HepG2 (cell line): Measurements from ENCODE around the gene TMEM63B. TPM values are rescaled to one million over a fixed set of nuclear protein-coding genes. Genes with fewer than 3 reads are reported as not detected.

Experiments used
- CEBPG ChIP-seq: IDR thresholded peaks from 2 replicates; pipeline ENCODE4 v1.6.1; 2016
- CREBL2 ChIP-seq: sonication (generic); formaldehyde crosslinking; IDR thresholded peaks from 2 replicates; pipeline ENCODE4 v1.8.1; 2023; ENCODE audit warnings: missing genetic modification reagents, mild to moderate bottlenecking, borderline replicate concordance
- ESRRA ChIP-seq: sonication (generic); formaldehyde crosslinking; IDR thresholded peaks from 2 replicates; pipeline ENCODE4 v1.5.1; 2020; ENCODE audit warnings: mild to moderate bottlenecking, low read depth, missing genetic modification reagents
- FIP1L1 ChIP-seq: fragments of 200-400 bp; formaldehyde crosslinking; IDR thresholded peaks from 2 replicates; pipeline ENCODE4 v1.6.1; 2018; ENCODE audit warnings: low read depth, mild to moderate bottlenecking, low read length, moderate library complexity, borderline replicate concordance; ENCODE audit not compliant: insufficient read depth
- GTF3A ChIP-seq: sonication (generic); formaldehyde crosslinking; conservative IDR thresholded peaks from 2 replicates; pipeline ENCODE4 v1.4.0; 2020; ENCODE audit warnings: mild to moderate bottlenecking, missing genetic modification reagents
- HDAC2 ChIP-seq: sonication (generic); formaldehyde crosslinking; IDR thresholded peaks from 2 replicates; pipeline ENCODE4 v1.4.0; 2020; ENCODE audit warnings: missing genetic modification reagents
- HNF4A ChIP-seq: sonication (generic); formaldehyde crosslinking; IDR thresholded peaks from 2 replicates; pipeline ENCODE4 v1.4.0; 2020; ENCODE audit warnings: missing genetic modification reagents
- KDM4B ChIP-seq: sonication (generic); formaldehyde crosslinking; IDR thresholded peaks from 2 replicates; pipeline ENCODE4 v1.4.0; 2020; ENCODE audit warnings: missing genetic modification reagents
- KMT2A ChIP-seq: sonication (generic); formaldehyde crosslinking; IDR thresholded peaks from 2 replicates; pipeline ENCODE4 v1.4.0; 2020; ENCODE audit warnings: missing genetic modification reagents
- MAZ ChIP-seq, 2 experiments: sonication (generic) in 1 of 2; formaldehyde crosslinking in 1 of 2; IDR thresholded peaks; 2 replicates each; pipeline versions ENCODE4 v1.5.0 to v1.6.1; 2012 to 2020; ENCODE audit warnings: low read depth in 2 of 2, mild to moderate bottlenecking in 2 of 2, borderline replicate concordance in 1 of 2, improper control_type of control experiment in 1 of 2, low read length in 1 of 2, missing genetic modification reagents in 1 of 2, moderate library complexity in 1 of 2
- MTA1 ChIP-seq: sonication (generic); formaldehyde crosslinking; IDR thresholded peaks from 2 replicates; pipeline ENCODE4 v1.4.0; 2020; ENCODE audit warnings: missing genetic modification reagents, mild to moderate bottlenecking, borderline replicate concordance
- NR0B2 ChIP-seq: sonication (generic); formaldehyde crosslinking; IDR thresholded peaks from 2 replicates; pipeline ENCODE4 v1.4.0; 2020; ENCODE audit warnings: mild to moderate bottlenecking, missing genetic modification reagents
- PITX1 ChIP-seq: sonication (generic); formaldehyde crosslinking; IDR thresholded peaks from 2 replicates; pipeline ENCODE4 v1.5.1; 2020; ENCODE audit warnings: mild to moderate bottlenecking, missing genetic modification reagents
- RARA ChIP-seq: IDR thresholded peaks from 2 replicates; pipeline ENCODE4 v1.6.1; 2016; ENCODE audit warnings: missing genetic modification reagents, missing compliant biosample characterization
- SALL2 ChIP-seq: sonication (generic); formaldehyde crosslinking; IDR thresholded peaks from 2 replicates; pipeline ENCODE4 v1.8.1; 2023; ENCODE audit warnings: mild to moderate bottlenecking, missing genetic modification reagents, inconsistent platforms
- WIZ ChIP-seq: sonication (generic); formaldehyde crosslinking; IDR thresholded peaks from 2 replicates; pipeline ENCODE4 v1.5.1; 2020; ENCODE audit warnings: mild to moderate bottlenecking, missing genetic modification reagents
- ZBTB8A ChIP-seq: sonication (generic); formaldehyde crosslinking; IDR thresholded peaks from 2 replicates; pipeline ENCODE4 v1.4.0; 2020; ENCODE audit warnings: mild to moderate bottlenecking, low read depth, missing genetic modification reagents, borderline replicate concordance
- ZC3H4 ChIP-seq: sonication (generic); formaldehyde crosslinking; IDR thresholded peaks from 2 replicates; pipeline ENCODE4 v1.4.0; 2020; ENCODE audit warnings: missing genetic modification reagents, borderline replicate concordance
- ZNF713 ChIP-seq: sonication (generic); formaldehyde crosslinking; IDR thresholded peaks from 2 replicates; pipeline ENCODE4 v1.4.0; 2020; ENCODE audit warnings: mild to moderate bottlenecking, missing genetic modification reagents
- ZNF883 ChIP-seq: sonication (generic); formaldehyde crosslinking; IDR thresholded peaks from 2 replicates; pipeline ENCODE4 v1.5.1; 2020; ENCODE audit warnings: mild to moderate bottlenecking, missing genetic modification reagents; ENCODE audit errors: not compliant biosample characterization
- polyA plus RNA-seq, 8 experiments: library from polyadenylated mRNA; depleted of rRNA in 3 of 8; stranded (reverse) in 7 of 8; unstranded in 1 of 8; fragments of >200 nt; fragmentation: Illumina TruSeq in 4 of 8; extraction: Trizol in 4 of 8; gene quantifications; 2 replicates each; pipeline versions ENCODE4 v1.2.1 to v1.2.3, GENCODE V29; 2011 to 2016; ENCODE audit warnings: low read depth in 4 of 8, missing spikeins in 1 of 8, mixed read lengths in 1 of 8; ENCODE audit not compliant: insufficient read depth in 1 of 8
- total RNA-seq, 5 experiments: library from RNA; depleted of rRNA; stranded (reverse); fragments of >200 nt; fragmentation: Illumina TruSeq; extraction: Trizol; gene quantifications; 2 replicates each; pipeline ENCODE4 v1.2.3, GENCODE V29; 2016; ENCODE audit warnings: low read depth in 1 of 5
- TF ChIP-seq, protein P1 (sequence below): sonication (generic); formaldehyde crosslinking; IDR thresholded peaks from 2 replicates; pipeline ENCODE4 v1.4.0; 2020; ENCODE audit warnings: mild to moderate bottlenecking, missing genetic modification reagents

Gene TMEM63B
- total and polyA plus RNA-seq, 2 of the 13 experiments (the other 11 are each of a cell fraction or from before 2014, with no cell fraction given), result 27.4 to 75.8 TPM

GRCh38 chr6:44157152-44157521, 29.8 kb downstream of the TMEM63B start (continued):
- TF ChIP-seq, protein P1, sequence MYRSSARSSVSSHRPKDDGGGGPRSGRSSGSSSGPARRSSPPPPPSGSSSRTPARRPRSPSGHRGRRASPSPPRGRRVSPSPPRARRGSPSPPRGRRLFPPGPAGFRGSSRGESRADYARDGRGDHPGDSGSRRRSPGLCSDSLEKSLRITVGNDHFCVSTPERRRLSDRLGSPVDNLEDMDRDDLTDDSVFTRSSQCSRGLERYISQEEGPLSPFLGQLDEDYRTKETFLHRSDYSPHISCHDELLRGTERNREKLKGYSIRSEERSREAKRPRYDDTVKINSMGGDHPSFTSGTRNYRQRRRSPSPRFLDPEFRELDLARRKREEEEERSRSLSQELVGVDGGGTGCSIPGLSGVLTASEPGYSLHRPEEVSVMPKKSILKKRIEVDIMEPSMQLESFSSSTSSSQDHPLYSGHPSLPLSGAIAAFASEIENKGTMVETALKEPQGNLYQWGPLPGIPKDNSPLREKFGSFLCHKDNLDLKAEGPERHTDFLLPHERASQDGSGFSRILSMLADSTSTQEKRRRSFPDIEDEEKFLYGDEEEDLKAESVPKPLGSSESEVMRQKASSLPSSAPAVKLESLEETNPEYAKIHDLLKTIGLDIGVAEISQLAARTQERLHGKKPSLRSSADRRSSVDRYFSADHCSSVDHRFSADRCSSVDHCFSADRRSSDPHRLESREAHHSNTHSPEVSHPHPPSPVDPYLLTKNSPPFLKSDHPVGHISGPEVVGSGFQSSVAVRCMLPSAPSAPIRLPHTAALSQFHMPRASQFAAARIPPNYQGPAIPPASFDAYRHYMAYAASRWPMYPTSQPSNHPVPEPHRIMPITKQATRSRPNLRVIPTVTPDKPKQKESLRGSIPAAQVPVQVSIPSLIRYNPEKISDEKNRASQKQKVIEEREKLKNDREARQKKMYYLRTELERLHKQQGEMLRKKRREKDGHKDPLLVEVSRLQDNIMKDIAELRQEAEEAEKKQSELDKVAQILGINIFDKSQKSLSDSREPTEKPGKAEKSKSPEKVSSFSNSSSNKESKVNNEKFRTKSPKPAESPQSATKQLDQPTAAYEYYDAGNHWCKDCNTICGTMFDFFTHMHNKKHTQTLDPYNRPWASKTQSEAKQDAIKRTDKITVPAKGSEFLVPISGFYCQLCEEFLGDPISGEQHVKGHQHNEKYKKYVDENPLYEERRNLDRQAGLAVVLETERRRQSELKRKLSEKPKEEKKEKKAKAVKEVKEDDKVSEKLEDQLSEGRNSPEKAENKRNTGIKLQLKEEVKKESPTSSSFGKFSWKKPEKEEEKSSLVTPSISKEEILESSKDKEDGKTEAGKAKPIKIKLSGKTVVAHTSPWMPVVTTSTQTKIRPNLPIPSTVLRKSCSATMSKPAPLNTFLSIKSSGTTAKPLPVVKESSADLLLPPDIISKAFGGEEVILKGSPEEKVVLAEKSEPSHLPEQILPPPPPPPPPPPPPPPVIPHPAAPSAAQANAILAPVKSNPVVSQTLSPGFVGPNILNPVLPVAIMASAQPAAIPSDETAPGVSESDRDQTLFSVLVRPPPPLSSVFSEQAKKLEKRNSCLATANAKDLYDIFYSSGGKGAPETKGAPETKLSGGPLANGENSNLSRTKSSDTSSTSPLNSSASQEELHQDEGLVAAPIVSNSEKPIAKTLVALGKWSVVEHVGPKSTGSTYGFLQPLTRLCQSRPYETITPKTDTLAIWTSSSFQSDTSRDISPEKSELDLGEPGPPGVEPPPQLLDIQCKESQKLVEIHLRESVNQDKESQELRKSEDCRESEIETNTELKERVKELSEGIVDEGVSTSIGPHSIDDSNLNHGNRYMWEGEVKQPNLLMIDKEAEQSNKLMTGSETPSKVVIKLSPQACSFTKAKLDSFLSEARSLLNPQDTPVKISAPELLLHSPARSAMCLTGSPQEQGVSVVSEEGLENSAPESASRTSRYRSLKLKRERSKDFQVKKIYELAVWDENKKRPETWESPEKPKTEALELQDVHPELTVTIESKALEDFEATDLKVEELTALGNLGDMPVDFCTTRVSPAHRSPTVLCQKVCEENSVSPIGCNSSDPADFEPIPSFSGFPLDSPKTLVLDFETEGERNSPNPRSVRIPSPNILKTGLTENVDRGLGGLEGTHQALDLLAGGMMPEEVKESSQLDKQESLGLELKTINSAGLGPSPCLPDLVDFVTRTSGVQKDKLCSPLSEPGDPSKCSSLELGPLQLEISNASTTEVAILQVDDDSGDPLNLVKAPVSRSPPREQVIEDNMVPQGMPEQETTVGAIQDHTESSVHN (CRISPR knock-in tag), result peak; percentile 9; the same call in 1 of the 2 replicates
- TF ChIP-seq ZC3H4 (CRISPR knock-in tag), result no peak
- no peak for TF ChIP-seq ZNF883 (CRISPR knock-in tag)
- 0 out of 2 replicates have a peak, but pooled peaks have one; percentile 45 for TF ChIP-seq SALL2 (CRISPR knock-in tag)
- peak; percentile 84; the same call in 1 of the 2 replicates for TF ChIP-seq GTF3A (CRISPR knock-in tag)
- no peak for TF ChIP-seq KMT2A (CRISPR knock-in tag)
- TF ChIP-seq ZBTB8A, result no peak
- TF ChIP-seq HDAC2 (CRISPR knock-in tag), result peak; percentile 47
- no peak for TF ChIP-seq KDM4B
- no peak for TF ChIP-seq RARA (CRISPR knock-in tag)
- TF ChIP-seq MTA1 (CRISPR knock-in tag), result no peak
- no peak for TF ChIP-seq CREBL2
- TF ChIP-seq MAZ (IDR thresholded peaks at IDR 0.05; ENCODE audit: borderline replicate concordance, low read depth, low read length), result 0 out of 2 replicates have a peak, but pooled peaks have one; percentile 6
- TF ChIP-seq MAZ (CRISPR knock-in tag; IDR thresholded peaks at IDR 0.05; ENCODE audit: low read depth), result no peak
- no peak for TF ChIP-seq CEBPG (CRISPR knock-in tag)
- TF ChIP-seq NR0B2, result no peak
- TF ChIP-seq HNF4A (CRISPR knock-in tag), result no peak
- peak; percentile 6; the same call in 1 of the 2 replicates for TF ChIP-seq ZNF713
- TF ChIP-seq FIP1L1, result no peak
- 0 out of 2 replicates have a peak, but pooled peaks have one; percentile 4 for TF ChIP-seq PITX1 (CRISPR knock-in tag)
- no peak for TF ChIP-seq ESRRA (CRISPR knock-in tag)
- TF ChIP-seq WIZ (CRISPR knock-in tag), result no peak
